IMR-90 (cell line): ENCODE measurements around the gene GNAT3. TPM values are rescaled to one million over a fixed set of nuclear protein-coding genes. Genes with fewer than 3 reads are reported as not detected.

Experiments used
- ATAC-seq: fragments of 200-7000 bp; cut with Tn5 transposase; 2 replicates; pipeline ENCODE4 v1.9.1; 2020; ENCODE audit warnings: low read depth, mild to moderate bottlenecking, moderate library complexity
- BruUV-seq: library from RNA; stranded (reverse); fragments of 400-500 nt; replicated peaks from 2 replicates; lab custom pipeline; 2021; lab: Mats Ljungman, UMichigan
- CTCF ChIA-PET: fragments of 300-600 bp; formaldehyde crosslinking; extraction: SDS; loops from one replicate; lab custom pipeline; 2021; ENCODE audit warnings: antibody characterized with exemption; lab: Yijun Ruan, JAX
- POLR2A ChIA-PET: fragments of 300-600 bp; sonication (Branson Sonifier 250); formaldehyde crosslinking; loops from one replicate; lab custom pipeline; 2022; ENCODE audit warnings: antibody characterized with exemption; ENCODE audit not compliant: unreplicated experiment; lab: Charles Lee
- DNase-seq: peaks from one replicate; pipeline ENCODE4 v3.0.0; 2013
- H2AFZ ChIP-seq: replicated peaks from 2 replicates; pipeline ENCODE3; 2013; ENCODE audit warnings: low read length, mild to moderate bottlenecking; ENCODE audit not compliant: poor library complexity
- H2AK5ac ChIP-seq: 2 replicates; pipeline ENCODE4 v1.6.1; 2013; ENCODE audit warnings: low read depth, low read length, inconsistent platforms
- H2AK9ac ChIP-seq: replicated peaks from 2 replicates; pipeline ENCODE3; 2013; ENCODE audit warnings: mild to moderate bottlenecking, low read depth, low read length, moderate library complexity; ENCODE audit not compliant: poor library complexity
- H2BK120ac ChIP-seq: 2 replicates; pipeline ENCODE4 v1.6.1; 2013; ENCODE audit warnings: low read depth, low read length, inconsistent platforms
- H2BK15ac ChIP-seq: 3 replicates; pipeline ENCODE4 v1.6.1; 2013; ENCODE audit warnings: low read depth, low read length, inconsistent platforms
- H2BK20ac ChIP-seq: 2 replicates; pipeline ENCODE4 v1.6.1; 2013; ENCODE audit warnings: low read depth, mild to moderate bottlenecking, inconsistent platforms, low read length, moderate library complexity
- H2BK5ac ChIP-seq: 2 replicates; pipeline ENCODE4 v1.6.1; 2013; ENCODE audit warnings: mild to moderate bottlenecking, low read depth, low read length, inconsistent platforms; ENCODE audit not compliant: poor library complexity, severe bottlenecking
- H3K14ac ChIP-seq: replicated peaks from 2 replicates; pipeline ENCODE4 v1.6.1; 2013; ENCODE audit warnings: low read depth, low read length, inconsistent platforms
- H3K18ac ChIP-seq: 2 replicates; pipeline ENCODE4 v1.6.1; 2013; ENCODE audit warnings: low read depth, low read length, control low read depth
- H3K23ac ChIP-seq: 2 replicates; pipeline ENCODE4 v1.6.1; 2013; ENCODE audit warnings: low read depth, low read length, inconsistent platforms
- H3K27ac ChIP-seq: 2 replicates; pipeline ENCODE4 v1.5.1; 2013; ENCODE audit warnings: mild to moderate bottlenecking, control low read depth, low read length; ENCODE audit not compliant: insufficient read depth
- H3K27me3 ChIP-seq: 2 replicates; pipeline ENCODE4 v1.6.1; 2013; ENCODE audit warnings: low read length; ENCODE audit not compliant: control insufficient read depth, insufficient read depth
- H3K36me3 ChIP-seq: 2 replicates; pipeline ENCODE4 v1.6.1; 2013; ENCODE audit warnings: low read length, mixed read lengths; ENCODE audit not compliant: control insufficient read depth, insufficient read depth
- H3K4ac ChIP-seq: 2 replicates; pipeline ENCODE4 v1.6.1; 2013; ENCODE audit warnings: low read depth, low read length, inconsistent platforms
- H3K4me1 ChIP-seq: 2 replicates; pipeline ENCODE4 v1.6.1; 2013; ENCODE audit warnings: low read length, mixed read lengths; ENCODE audit not compliant: control insufficient read depth, insufficient read depth
- H3K4me2 ChIP-seq: 2 replicates; pipeline ENCODE4 v1.6.1; 2013; ENCODE audit warnings: low read depth, mild to moderate bottlenecking, control low read depth, low read length, moderate library complexity
- H3K4me3 ChIP-seq: 2 replicates; pipeline ENCODE4 v1.5.1; 2013; ENCODE audit warnings: low read depth, mild to moderate bottlenecking, control low read depth, low read length, moderate library complexity; ENCODE audit not compliant: insufficient read depth
- H3K56ac ChIP-seq: 2 replicates; pipeline ENCODE4 v1.6.1; 2013; ENCODE audit warnings: low read length, inconsistent platforms; ENCODE audit not compliant: insufficient read depth; ENCODE audit errors: extremely low read depth
- H3K79me1 ChIP-seq, 2 experiments: 2 replicates each; pipeline ENCODE4 v1.6.1; 2013; ENCODE audit warnings: low read length in 2 of 2, inconsistent platforms in 1 of 2, low read depth in 1 of 2
- H3K9ac ChIP-seq: 2 replicates; pipeline ENCODE4 v1.6.1; 2013; ENCODE audit warnings: low read depth, low read length, control low read depth
- H3K9me1 ChIP-seq: 2 replicates; pipeline ENCODE4 v1.6.1; 2013; ENCODE audit warnings: low read length, inconsistent platforms; ENCODE audit not compliant: insufficient read depth
- H3K9me3 ChIP-seq: 2 replicates; pipeline ENCODE4 v1.6.1; 2013; ENCODE audit warnings: low read length; ENCODE audit not compliant: control insufficient read depth, insufficient read depth
- H4K20me1 ChIP-seq: 2 replicates; pipeline ENCODE4 v1.6.1; 2013; ENCODE audit warnings: low read length, inconsistent platforms; ENCODE audit not compliant: insufficient read depth
- H4K5ac ChIP-seq: 2 replicates; pipeline ENCODE4 v1.6.1; 2013; ENCODE audit warnings: mild to moderate bottlenecking, low read depth, low read length, control low read depth
- H4K8ac ChIP-seq, 2 experiments: 2 replicates each; pipeline ENCODE4 v1.6.1; 2013; ENCODE audit warnings: low read depth in 2 of 2, low read length in 2 of 2, control low read depth in 1 of 2, inconsistent platforms in 1 of 2
- H4K91ac ChIP-seq: 2 replicates; pipeline ENCODE4 v1.6.1; 2013; ENCODE audit warnings: low read depth, low read length, inconsistent platforms; ENCODE audit not compliant: insufficient read depth
- CHD1 ChIP-seq: IDR thresholded peaks from 2 replicates; pipeline ENCODE4 v1.6.1; 2012; ENCODE audit warnings: low read depth, low read length, improper control_type of control experiment
- FOS ChIP-seq: fragments of 150-350 bp; IDR thresholded peaks from 2 replicates; pipeline ENCODE4 v1.6.1; 2016; ENCODE audit warnings: low read depth, low read length
- MXI1 ChIP-seq: IDR thresholded peaks from 2 replicates; pipeline ENCODE4 v1.6.1; 2012; ENCODE audit warnings: low read depth, mild to moderate bottlenecking, low read length, moderate library complexity, borderline replicate concordance
- NFE2L2 ChIP-seq: fragments of 150-350 bp; IDR thresholded peaks from 2 replicates; pipeline ENCODE4 v1.6.1; 2016; ENCODE audit warnings: low read depth, mild to moderate bottlenecking, low read length
- RAD21 ChIP-seq: IDR thresholded peaks from 2 replicates; pipeline ENCODE4 v1.6.1; 2012; ENCODE audit warnings: low read length, improper control_type of control experiment
- RCOR1 ChIP-seq: IDR thresholded peaks from 2 replicates; pipeline ENCODE4 v1.6.1; 2012; ENCODE audit warnings: mild to moderate bottlenecking, low read length, improper control_type of control experiment; ENCODE audit not compliant: insufficient replicate concordance
- RFX5 ChIP-seq: IDR thresholded peaks from 2 replicates; pipeline ENCODE4 v1.8.0; 2012; ENCODE audit warnings: low read depth, mild to moderate bottlenecking, low read length, moderate library complexity
- WGBS, 2 experiments: methylation state at CpG; one replicate each; pipeline versions ENCODE4 v1.1.5 to v1.1.7; 2013; ENCODE audit warnings: missing lambda C conversion rate in 2 of 2; ENCODE audit not compliant: insufficient read length in 1 of 2; ENCODE audit errors: extremely low coverage in 2 of 2; 5-methylcytosine and 5-hydroxymethylcytosine counted together
- dilution Hi-C: fragments of 300-500 bp; cut with HindIII; formaldehyde crosslinking; loops from one replicate; pipeline ENCODE4 v1.14.3; 2018; ENCODE audit warnings: low sequenced_read_pairs; ENCODE audit not compliant: unreplicated experiment
- in situ Hi-C: fragments of 300-500 bp; cut with MboI; formaldehyde crosslinking; loops from 3 replicates; pipeline ENCODE4 v1.14.3; 2019; ENCODE audit warnings: low sequenced_read_pairs, inconsistent platforms, mixed read lengths
- intact Hi-C: fragments of 100-400 bp; cut with micrococcal nuclease; formaldehyde crosslinking; loops from 2 replicates; pipeline ENCODE4 v1.10.0; 2022
- polyA plus RNA-seq, 3 experiments: library from polyadenylated mRNA; depleted of rRNA; stranded (reverse); fragments of >200 nt; gene quantifications; 2 replicates each; pipeline ENCODE4 v1.2.3, GENCODE V29; 2012; ENCODE audit warnings: low replicate concordance in 1 of 3
- total RNA-seq: library from RNA; depleted of rRNA; stranded (reverse); fragments of >200 nt; gene quantifications from 2 replicates; pipeline ENCODE4 v1.2.3, GENCODE V29; 2012
- TF ChIP-seq, protein P1 (sequence below): conservative IDR thresholded peaks from 2 replicates; pipeline ENCODE4 v1.5.1; 2012; ENCODE audit warnings: mild to moderate bottlenecking, low read depth, low read length, improper control_type of control experiment

The GNAT3 gene
- total and polyA plus RNA-seq, 2 of the 4 experiments (the other 2 are of a cell fraction), result not detected

DNA sequence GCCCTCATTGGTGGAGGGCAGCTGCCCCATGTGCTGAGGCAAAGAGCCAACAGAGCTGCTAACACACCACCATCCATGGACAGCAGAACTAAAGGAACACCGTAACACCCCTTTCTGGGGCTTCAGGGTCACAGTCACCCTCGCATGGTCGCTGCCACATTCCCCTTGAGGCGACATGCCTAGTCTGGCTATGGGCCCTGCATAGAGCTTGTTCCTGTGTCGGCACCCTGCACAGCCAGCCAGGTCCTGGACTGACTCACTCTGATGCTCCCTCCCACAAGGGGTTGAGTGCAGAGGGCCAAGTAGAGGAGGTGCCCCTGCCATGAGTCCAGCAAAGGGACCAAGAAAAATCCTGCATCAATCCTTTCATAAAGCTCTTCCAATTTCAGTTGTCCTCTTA lies 77.8 kb downstream of the GNAT3 start:
- dilution Hi-C loops (no loop called here), intact Hi-C loops (loop anchor here (10.0 kb wide), 1 partner anchor 61 kb away; no protein-coding TSS in a partner anchor), in situ Hi-C loops (loop anchor here (25.0 kb wide), 1 partner anchor 1028 kb away; no protein-coding TSS in a partner anchor)
- Histone ChIP-seq H3K9me1 (no peaks in the 10 kb centered on the region), H3K79me1 (no peaks in the 10 kb centered on the region), H3K14ac (no peak overlapping the region), H4K91ac (no peak overlapping the region), H3K23ac (no peak overlapping the region), H2BK5ac (no peak overlapping the region), H3K56ac (no peak overlapping the region), H2AFZ (peak overlapping the region; percentile 29), H4K5ac (no peak overlapping the region), H3K27me3 (no peaks in the 10 kb centered on the region), H2AK5ac (no peak overlapping the region), H2BK15ac (no peak overlapping the region), H2BK120ac (no peak overlapping the region), H4K20me1 (no peaks in the 10 kb centered on the region), H3K27ac (no peak overlapping the region), H3K36me3 (no peaks in the 10 kb centered on the region), H4K8ac (no peak overlapping the region), H3K4me3 (no peak overlapping the region), H2BK20ac (no peak overlapping the region), H3K18ac (no peak overlapping the region; the same call in 1 of the 2 replicates), H3K9ac (no peak overlapping the region), H3K9me3 (no peaks in the 10 kb centered on the region), H2AK9ac (no peak overlapping the region), H3K4ac (no peak overlapping the region), H3K4me2 (no peak overlapping the region), H3K4me1 (peaks cover 3% of the 10 kb centered on the region)
- POLR2A ChIA-PET, result no interaction called here
- TF ChIP-seq FOS, result no peak
- no peak for TF ChIP-seq CHD1
- TF ChIP-seq RCOR1, result no peak
- TF ChIP-seq RAD21, result no peak
- TF ChIP-seq, protein P1, sequence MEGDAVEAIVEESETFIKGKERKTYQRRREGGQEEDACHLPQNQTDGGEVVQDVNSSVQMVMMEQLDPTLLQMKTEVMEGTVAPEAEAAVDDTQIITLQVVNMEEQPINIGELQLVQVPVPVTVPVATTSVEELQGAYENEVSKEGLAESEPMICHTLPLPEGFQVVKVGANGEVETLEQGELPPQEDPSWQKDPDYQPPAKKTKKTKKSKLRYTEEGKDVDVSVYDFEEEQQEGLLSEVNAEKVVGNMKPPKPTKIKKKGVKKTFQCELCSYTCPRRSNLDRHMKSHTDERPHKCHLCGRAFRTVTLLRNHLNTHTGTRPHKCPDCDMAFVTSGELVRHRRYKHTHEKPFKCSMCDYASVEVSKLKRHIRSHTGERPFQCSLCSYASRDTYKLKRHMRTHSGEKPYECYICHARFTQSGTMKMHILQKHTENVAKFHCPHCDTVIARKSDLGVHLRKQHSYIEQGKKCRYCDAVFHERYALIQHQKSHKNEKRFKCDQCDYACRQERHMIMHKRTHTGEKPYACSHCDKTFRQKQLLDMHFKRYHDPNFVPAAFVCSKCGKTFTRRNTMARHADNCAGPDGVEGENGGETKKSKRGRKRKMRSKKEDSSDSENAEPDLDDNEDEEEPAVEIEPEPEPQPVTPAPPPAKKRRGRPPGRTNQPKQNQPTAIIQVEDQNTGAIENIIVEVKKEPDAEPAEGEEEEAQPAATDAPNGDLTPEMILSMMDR, result no peak
- TF ChIP-seq MXI1, result no peak
- TF ChIP-seq NFE2L2, result no peak
- no peak for TF ChIP-seq RFX5
- no peak for ATAC-seq
- WGBS, 2 experiments, result no CpG with 5 or more reads among the region's 5 CpGs
- DNase-seq, result no peak
- BruUV-seq, result no TSS peak
- CTCF ChIA-PET, result no interaction called here
